Measurements from ENCODE around the gene TRAPPC14.

DNA sequence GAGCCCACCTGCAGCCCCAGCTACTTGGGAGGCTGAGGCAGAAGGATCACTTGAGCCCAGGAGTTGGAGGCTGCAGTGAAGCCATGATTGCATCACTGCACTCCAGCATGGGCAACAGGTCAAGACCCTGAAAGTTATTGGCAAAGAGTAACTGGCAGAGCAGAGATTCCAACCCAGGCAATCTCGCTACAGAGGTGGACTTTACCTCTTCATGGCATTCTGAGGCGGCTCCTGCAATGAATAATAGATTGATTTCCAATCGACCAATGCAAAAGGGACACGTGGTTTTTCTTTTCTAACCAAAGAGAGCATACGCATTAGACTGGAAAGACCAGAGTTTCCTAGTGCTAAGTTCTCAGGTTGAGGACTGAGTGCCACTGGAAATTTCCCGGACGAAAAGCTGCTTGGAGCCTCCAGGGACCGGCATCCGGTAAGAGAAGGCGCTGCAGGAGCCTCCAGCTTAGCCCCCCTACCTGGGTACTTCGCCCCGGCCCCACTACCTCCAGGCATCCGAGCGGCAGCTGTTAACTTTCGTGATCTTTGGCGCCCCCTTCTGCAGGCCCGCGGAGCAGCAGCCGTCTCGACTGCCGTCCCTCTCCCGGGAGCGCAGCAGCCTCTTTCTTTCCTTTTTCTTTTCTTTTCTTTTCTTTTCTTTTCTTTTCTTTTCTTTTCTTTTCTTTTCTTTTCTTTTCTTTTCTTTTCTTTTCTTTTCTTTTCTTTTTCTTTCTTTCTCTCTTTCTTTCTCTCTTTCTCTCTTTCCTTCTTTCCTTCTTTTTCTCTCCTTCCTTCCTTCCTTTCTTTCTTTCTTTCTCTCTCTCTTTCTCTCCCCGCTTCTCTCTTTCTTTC lies 27.7 kb downstream of the TRAPPC14 start:
- TF ChIP-seq POLR2AphosphoS5 (IDR thresholded peaks at IDR 0.05): no peak
- TF ChIP-seq, protein P1, sequence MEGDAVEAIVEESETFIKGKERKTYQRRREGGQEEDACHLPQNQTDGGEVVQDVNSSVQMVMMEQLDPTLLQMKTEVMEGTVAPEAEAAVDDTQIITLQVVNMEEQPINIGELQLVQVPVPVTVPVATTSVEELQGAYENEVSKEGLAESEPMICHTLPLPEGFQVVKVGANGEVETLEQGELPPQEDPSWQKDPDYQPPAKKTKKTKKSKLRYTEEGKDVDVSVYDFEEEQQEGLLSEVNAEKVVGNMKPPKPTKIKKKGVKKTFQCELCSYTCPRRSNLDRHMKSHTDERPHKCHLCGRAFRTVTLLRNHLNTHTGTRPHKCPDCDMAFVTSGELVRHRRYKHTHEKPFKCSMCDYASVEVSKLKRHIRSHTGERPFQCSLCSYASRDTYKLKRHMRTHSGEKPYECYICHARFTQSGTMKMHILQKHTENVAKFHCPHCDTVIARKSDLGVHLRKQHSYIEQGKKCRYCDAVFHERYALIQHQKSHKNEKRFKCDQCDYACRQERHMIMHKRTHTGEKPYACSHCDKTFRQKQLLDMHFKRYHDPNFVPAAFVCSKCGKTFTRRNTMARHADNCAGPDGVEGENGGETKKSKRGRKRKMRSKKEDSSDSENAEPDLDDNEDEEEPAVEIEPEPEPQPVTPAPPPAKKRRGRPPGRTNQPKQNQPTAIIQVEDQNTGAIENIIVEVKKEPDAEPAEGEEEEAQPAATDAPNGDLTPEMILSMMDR (IDR thresholded peaks at IDR 0.05): peak in 5 of 7 experiments; percentile 83 to 90 (median 85)
- TF ChIP-seq POLR2A (IDR thresholded peaks at IDR 0.05): no peak

All from stomach (tissue), 4 donors.